AG20443 (cell line): Measurements from ENCODE around the gene MPDU1.
"Not testable (repeated sequence)": the region's sequence is repeated elsewhere in the genome, so short reads cannot be mapped to it uniquely, and the experiment has no call there.

ENCODE experiments used
- DNase-seq: peaks from one replicate; pipeline ENCODE4 v3.0.0; 2012; ENCODE audit warnings: low spot score, mixed read lengths

The MPDU1 gene

GRCh38 chr17:7580604-7581575 lies 2.8 kb upstream of the MPDU1 start:
- DNase-seq = no peak

GRCh38 chr17:7582396-7583252 lies 1.0 kb upstream of the MPDU1 start:
- DNase-seq = no peak

DNA sequence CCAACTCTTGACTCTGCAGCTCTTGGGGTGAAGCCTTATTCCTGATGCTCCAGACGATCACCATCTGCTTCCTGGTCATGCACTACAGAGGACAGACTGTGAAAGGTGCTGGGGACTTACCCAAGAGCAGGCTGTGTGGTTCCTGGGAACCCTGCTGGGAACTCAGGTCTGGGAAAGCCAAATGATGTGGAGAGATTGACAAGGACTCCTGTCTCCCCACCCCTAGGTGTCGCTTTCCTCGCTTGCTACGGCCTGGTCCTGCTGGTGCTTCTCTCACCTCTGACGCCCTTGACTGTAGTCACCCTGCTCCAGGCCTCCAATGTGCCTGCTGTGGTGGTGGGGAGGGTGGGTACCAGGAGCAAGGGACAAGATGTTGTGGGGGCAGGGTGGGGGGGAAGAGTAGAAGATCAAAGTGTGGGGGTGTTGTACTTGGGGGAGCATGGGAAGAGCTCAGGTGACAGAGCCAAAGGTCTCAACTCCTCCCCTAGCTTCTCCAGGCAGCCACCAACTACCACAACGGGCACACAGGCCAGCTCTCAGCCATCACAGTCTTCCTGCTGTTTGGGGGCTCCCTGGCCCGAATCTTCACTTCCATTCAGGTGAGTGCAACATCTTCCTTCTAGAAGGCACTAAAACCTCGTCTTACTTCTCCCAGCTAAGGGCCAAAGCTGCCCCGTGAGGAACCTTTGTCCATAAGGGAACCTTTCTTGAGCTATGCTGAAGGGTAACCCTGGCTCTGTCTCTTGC lies 3.2 kb downstream of the MPDU1 start:
- no peak for DNase-seq

GRCh38 chr17:7587420-7588151 lies 3.9 kb downstream of the MPDU1 start:
- peak; percentile 90 for DNase-seq

DNA sequence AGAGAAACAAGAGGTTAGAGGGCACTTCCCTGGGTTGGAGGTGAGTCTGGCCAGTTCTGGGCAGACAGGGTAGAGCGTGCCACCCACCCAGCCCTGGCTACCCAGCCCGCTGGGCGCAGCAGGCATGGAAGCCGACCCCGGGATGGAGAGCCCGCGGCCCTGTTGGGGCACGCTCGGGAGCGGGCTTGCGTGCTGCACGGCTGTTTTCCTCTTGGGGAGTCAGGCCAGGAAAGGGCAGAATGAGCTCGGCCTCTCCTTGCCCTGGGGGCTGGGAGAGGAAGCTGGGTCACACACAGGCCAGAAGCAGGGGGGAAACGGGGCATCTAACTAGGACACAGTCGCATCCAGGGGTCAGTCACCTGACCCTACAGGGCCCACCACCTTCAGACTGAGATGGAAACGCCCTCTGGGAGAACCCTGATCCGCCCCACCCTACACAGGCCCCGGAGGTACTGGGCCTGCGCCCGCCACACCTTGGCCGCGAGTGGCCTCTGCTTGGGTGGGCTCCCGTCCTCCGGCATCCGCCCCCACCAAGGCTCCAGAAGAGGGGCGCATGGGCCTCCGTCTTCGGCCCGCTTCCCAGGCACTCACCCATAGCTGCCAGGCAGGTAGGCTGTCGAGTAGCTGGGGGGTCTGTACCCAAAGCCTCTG lies 5.0 kb downstream of the MPDU1 start:
- no peak for DNase-seq

DNA sequence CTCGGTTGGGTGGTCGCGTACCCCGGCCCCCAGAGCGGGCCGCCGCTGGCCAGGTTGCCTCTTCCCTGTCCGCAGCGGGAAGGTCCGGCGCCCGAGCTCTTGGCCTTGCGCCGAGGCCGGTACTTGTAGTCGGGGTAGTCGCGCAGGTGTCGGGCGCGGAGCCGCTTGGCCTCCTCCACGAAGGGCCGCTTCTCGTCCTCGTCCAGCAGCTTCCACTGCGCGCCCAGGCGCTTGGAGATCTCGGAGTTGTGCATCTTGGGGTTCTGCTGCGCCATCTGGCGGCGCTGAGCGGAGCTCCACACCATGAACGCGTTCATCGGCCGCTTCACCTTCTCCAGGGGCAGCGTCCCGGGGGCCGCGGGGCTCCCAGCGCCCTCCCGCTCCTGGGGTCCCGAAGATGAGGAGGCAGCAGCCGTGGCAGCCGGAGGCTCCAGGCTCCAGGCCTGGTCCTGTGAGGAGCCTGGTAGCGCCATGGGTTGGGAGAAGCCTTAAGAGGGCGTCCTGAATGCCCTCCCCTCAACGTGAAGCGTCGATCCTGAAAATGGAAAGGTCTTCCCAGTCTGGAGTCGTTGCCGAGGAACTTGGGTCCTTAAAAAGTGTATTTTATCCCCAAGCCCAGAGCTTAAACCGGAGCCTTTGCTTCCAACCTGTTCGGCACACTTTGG lies 5.7 kb downstream of the MPDU1 start:
- peak; percentile 89 for DNase-seq

DNA sequence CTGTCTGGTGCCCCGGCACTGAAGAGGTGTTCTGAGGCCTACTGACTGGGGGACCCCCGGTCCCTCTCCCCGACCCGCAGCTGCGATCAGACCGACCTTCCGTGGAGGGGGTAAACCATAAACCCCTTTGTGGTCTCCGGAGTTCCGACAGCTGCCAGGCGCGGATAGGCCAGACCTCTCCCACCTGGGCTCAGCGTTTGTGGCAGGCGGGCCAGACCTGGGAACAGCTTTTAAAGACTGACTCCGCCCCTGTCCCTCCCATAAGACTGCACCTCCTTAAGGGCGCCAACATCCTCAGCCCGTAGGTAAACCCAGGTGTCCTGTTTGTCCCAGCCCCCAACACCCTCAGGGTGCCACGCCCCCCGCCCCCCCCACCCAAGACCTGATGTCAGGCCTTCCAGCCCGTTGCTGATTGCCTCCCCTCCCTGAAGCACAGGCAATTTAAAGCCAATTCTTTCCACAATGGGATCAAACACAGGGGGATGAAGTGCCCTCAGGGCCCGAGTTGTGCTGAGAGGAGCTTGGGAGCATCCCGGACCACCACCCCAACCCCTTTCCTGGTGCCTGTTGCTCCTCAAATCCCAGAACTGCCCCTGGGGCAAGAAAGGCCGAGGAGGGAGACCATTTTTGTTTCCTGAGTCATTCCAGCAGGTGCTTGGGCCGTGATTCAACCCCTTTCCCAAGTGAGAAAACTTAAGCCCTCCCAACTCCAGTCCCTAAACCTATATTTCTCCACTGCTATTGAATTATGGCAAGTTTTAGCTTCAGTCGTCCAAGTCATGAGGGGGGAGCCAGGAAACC lies 6.4 kb downstream of the MPDU1 start, which contains the start of gene SOX15:
Gene SOX15, minus strand, starts transcription at position 204 of the 801 bp plus-strand sequence. CDS start 418 bp downstream, outside the sequence.
- DNase-seq = peak; percentile 22

DNA sequence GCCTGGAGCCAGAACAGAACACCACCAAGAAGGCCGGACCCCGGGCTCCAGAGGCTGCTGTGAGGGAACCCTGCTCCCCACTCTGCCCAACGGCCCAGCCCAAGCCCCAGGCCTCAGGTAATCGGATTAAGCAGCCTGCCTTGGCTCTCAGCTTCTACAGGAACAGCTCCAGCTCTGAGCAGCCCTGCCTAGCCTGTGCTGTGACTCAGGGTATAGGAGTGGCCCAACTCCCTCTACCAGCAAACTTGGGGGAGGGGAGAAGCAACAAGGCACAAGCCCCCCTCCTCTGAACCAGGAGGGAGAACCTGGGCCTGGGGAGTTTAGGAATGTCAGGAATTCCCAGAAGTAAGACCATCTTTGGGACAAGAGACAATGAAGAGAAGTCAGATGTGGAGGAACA lies 7.1 kb downstream of the MPDU1 start:
- DNase-seq = peak; percentile 74

- DNase-seq = no peak
These were observed 7.9 kb downstream of the MPDU1 start for GRCh38 chr17:7591596-7591995.

- DNase-seq = no peak
These were observed 8.9 kb downstream of the MPDU1 start for GRCh38 chr17:7592422-7593021.

GRCh38 chr17:7593296-7593695 lies 9.6 kb downstream of the MPDU1 start:
- DNase-seq = no peak

- not testable (repeated sequence) for DNase-seq
These were observed 13.9 kb downstream of the MPDU1 start for GRCh38 chr17:7597561-7597960.

GRCh38 chr17:7606280-7606679 lies 22.6 kb downstream of the MPDU1 start:
- DNase-seq = no peak

- DNase-seq = no peak
These were observed 27.0 kb downstream of the MPDU1 start for GRCh38 chr17:7610641-7611040.

GRCh38 chr17:7611635-7612293 lies 28.1 kb downstream of the MPDU1 start:
- DNase-seq = no peak

GRCh38 chr17:7612294-7612640 lies 28.6 kb downstream of the MPDU1 start:
- no peak for DNase-seq

DNA sequence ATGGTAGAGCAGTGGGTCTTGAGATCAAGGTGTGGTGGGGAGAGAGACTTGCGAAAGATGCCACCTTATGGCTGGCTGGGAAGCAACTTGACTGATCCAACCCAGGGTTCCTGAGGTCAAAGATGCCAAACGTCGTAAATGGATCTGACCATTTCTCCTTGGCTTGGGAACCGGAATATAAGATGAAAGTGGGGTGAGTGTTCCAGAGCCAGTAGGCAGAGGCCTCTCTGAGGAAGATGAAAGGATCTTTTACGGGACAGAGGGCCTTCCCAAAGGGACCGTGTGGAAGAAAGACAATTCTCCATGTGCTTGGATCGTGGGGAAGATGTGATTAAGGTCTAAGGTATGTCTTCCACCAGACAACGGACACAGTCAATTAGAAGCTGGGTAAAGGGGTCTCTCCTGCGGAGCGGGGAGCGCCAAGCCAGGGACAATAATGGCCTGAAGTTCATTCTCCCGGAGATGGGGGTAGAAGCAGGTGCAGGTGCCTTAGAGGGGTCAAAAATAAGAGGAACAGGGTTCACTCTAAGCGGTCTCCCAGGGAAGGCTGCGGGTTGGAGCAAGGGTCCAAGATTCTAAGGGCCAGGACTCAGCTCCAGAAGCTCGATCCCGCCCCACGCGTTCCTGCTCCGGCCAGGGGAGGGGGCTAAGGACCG lies 30.2 kb downstream of the MPDU1 start:
- DNase-seq = peak; percentile 35
